ENCODE data around the gene S100A16. TPM values are rescaled to one million over a fixed set of nuclear protein-coding genes. Genes with fewer than 3 reads are reported as not detected.

Gene S100A16
- total RNA-seq, 1 donor from 2014 or later: 38.8 TPM

DNA sequence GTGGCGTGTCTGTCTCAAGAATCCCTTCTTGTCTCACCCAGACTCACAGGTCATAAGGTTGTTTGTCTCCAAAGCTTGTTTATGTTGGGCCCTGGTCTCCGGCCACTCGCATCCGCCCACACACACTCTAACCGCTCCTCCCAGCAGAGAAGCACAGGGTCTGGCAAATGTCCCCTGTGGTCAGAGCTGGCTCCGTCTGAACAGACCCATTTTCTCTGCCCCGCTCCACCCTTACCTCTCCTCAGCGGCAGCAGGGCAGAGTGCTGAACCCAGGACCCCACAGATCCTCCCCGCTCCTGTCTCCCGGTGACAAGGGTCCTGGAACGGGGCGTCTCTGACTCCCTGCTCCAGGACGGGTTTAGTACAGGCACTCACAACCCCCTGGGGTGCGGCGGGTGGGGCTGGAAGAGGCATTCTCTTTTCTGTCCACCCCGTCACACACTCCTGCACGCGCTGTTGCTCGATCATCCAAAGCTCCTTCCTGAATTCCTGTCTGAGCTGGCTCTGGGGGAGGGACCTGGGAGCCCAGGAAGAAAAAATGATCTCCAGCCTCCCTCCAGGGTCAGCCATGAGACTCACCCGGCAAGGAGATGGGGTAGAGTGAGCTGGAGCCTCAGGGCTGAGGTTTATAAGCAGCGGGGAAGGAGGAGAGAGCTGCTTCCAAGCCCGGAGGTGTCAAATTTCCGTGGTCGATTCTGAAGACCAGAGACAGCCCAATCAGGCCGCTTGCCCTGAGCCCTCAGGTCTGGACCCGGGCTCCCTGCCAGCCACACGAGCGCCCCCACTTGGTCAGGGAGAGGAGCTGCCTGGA, 14.2 kb upstream of the S100A16 start, which contains the start of gene S100A13:
Gene S100A13 (minus strand): TSS at position 602 of the 811 bp plus-strand sequence. CDS start 1,033 bp downstream, outside the sequence.
- H3K9me3 ChIP-seq (replicated peaks): no peaks in the 10 kb centered on the region
- peak within 1 kb of the TSS; percentile 100 for H3K27ac ChIP-seq (replicated peaks)
- H3K4me3 ChIP-seq: peak within 1 kb of the TSS; percentile 66
- H3K4me1 ChIP-seq: peaks cover 84% of the 10 kb centered on the region
- no peaks in the 10 kb centered on the region for H3K27me3 ChIP-seq (ENCODE audit: low read depth)
- TF ChIP-seq, protein P1, sequence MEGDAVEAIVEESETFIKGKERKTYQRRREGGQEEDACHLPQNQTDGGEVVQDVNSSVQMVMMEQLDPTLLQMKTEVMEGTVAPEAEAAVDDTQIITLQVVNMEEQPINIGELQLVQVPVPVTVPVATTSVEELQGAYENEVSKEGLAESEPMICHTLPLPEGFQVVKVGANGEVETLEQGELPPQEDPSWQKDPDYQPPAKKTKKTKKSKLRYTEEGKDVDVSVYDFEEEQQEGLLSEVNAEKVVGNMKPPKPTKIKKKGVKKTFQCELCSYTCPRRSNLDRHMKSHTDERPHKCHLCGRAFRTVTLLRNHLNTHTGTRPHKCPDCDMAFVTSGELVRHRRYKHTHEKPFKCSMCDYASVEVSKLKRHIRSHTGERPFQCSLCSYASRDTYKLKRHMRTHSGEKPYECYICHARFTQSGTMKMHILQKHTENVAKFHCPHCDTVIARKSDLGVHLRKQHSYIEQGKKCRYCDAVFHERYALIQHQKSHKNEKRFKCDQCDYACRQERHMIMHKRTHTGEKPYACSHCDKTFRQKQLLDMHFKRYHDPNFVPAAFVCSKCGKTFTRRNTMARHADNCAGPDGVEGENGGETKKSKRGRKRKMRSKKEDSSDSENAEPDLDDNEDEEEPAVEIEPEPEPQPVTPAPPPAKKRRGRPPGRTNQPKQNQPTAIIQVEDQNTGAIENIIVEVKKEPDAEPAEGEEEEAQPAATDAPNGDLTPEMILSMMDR (IDR thresholded peaks at IDR 0.05; ENCODE audit: borderline replicate concordance): peak; percentile 62
- DNase-seq: peak; percentile 72
- H3K36me3 ChIP-seq: peaks cover 30% of the 10 kb centered on the region
- intact Hi-C loops (cut with micrococcal nuclease): no loop called here

DNA sequence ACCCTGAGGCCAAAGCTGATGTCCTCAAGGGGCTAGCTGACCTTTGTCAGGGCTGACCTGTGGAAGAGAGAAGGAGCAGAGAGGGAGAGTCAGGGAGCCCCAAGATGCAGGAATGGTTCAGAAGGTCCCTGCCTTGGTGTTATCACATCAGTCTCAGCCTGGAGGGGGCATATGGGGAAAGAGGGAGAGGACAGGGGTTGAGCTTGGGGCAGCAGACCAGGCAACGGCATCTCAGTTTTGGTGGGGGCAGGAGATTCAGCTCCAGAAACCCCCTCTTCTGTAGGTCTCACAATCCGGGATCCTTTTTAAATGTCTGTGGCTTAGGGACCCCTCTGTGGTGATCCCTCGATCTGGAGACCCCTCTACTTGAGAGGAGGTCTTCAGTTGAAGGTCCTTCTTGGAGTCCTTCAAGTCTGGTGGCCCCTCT, 13.6 kb upstream of the S100A16 start:
- H3K27ac ChIP-seq (replicated peaks): peak overlapping the region; percentile 100
- DNase-seq: no peak
- H3K9me3 ChIP-seq (replicated peaks): no peaks in the 10 kb centered on the region
- TF ChIP-seq, protein P1 (IDR thresholded peaks at IDR 0.05; ENCODE audit: borderline replicate concordance): no peak
- intact Hi-C loops (cut with micrococcal nuclease): no loop called here
- peak overlapping the region; percentile 66 for H3K4me3 ChIP-seq
- peaks cover 36% of the 10 kb centered on the region for H3K36me3 ChIP-seq
- H3K4me1 ChIP-seq: peaks cover 78% of the 10 kb centered on the region
- no peaks in the 10 kb centered on the region for H3K27me3 ChIP-seq (ENCODE audit: low read depth)

DNA sequence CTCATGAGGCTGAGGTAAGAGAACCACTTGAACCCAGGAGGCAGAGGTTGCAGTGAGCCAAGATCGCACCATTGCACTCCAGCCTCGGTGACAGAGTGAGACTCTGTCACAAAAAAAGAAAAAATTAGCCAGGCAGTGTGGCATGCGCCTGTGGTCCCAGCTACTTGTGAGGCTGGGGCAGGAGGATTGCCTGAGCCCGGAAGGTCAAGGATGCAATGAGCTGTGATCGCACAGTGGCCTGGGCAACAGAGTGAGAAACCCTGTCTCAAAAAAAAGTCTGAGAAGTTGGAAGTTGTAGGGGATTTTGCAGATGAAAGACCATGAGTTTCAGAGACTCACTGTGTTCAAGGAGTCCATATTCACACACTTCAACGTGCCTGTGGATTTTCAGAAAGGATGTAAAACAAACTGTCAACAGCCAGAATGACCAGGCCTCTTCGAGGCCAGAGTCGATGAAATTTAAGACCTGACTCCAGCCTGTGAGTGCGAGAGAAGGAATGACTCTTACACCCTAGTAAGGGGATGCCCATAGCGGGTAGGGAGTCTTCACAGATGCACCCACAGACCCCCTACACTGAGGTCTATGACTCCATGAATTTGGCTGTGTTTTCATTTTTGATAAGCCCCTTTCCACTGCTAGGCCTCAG, 12.2 kb upstream of the S100A16 start:
- TF ChIP-seq, protein P1 (IDR thresholded peaks at IDR 0.05; ENCODE audit: borderline replicate concordance): no peak
- intact Hi-C loops (cut with micrococcal nuclease): no loop called here
- H3K4me3 ChIP-seq: peak overlapping the region; percentile 66
- H3K27me3 ChIP-seq (ENCODE audit: low read depth): no peaks in the 10 kb centered on the region
- peaks cover 64% of the 10 kb centered on the region for H3K4me1 ChIP-seq
- H3K36me3 ChIP-seq: peaks cover 46% of the 10 kb centered on the region
- no peak for DNase-seq
- peak overlapping the region; percentile 100 for H3K27ac ChIP-seq (replicated peaks)
- no peaks in the 10 kb centered on the region for H3K9me3 ChIP-seq (replicated peaks)

DNA sequence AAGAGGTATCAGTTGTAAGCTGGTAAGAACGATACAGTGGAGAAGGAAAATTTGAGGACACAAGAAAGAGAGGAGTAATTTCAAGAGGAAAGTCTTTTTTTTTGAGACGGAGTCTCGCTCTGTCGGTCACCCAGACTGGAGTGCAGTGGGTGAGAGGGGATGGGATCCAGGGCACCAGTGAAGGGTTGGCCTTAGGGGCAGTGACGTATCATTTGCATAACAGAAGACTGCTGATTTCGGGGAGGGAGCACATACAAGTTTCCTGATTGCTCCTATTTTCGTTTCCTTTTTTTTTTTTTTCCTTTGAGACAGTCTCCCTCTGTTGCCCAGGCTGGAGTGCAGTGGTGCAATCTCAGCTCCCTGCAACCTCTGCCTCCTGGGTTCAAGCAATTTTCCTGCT, 10.2 kb upstream of the S100A16 start:
- no peak overlapping the region for H3K27ac ChIP-seq (replicated peaks)
- intact Hi-C loops (cut with micrococcal nuclease): no loop called here
- H3K9me3 ChIP-seq (replicated peaks): no peaks in the 10 kb centered on the region
- no peak overlapping the region for H3K4me3 ChIP-seq
- no peak for DNase-seq
- H3K4me1 ChIP-seq: peaks cover 46% of the 10 kb centered on the region
- H3K36me3 ChIP-seq: peaks cover 64% of the 10 kb centered on the region
- H3K27me3 ChIP-seq (ENCODE audit: low read depth): no peaks in the 10 kb centered on the region
- TF ChIP-seq, protein P1 (IDR thresholded peaks at IDR 0.05; ENCODE audit: borderline replicate concordance): no peak

DNA sequence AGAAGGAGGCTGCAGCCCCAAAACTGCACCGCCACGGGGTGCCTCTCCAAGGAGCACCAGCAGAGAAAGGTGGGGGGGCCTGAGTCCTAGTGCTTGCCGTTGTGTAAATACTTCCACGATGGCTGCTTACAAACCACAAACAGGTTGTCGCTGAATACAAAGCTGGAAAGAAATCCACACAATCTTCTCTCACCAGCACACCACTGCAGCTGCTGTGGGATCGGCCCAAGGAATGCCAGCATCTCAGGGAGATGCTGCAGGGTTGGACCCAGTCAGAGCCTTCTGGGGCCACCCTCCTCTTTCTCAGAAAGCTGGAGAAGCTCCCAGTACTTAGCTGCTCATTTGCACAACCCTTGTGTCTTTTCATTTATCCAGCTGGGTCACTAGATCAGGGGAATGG, 6.2 kb upstream of the S100A16 start:
- DNase-seq: no peak
- intact Hi-C loops (cut with micrococcal nuclease): no loop called here
- no peaks in the 10 kb centered on the region for H3K9me3 ChIP-seq (replicated peaks)
- H3K4me1 ChIP-seq: peaks cover 27% of the 10 kb centered on the region
- no peak overlapping the region for H3K4me3 ChIP-seq
- H3K36me3 ChIP-seq: peaks cover 58% of the 10 kb centered on the region
- no peak overlapping the region for H3K27ac ChIP-seq (replicated peaks)
- TF ChIP-seq, protein P1 (IDR thresholded peaks at IDR 0.05; ENCODE audit: borderline replicate concordance): no peak
- no peaks in the 10 kb centered on the region for H3K27me3 ChIP-seq (ENCODE audit: low read depth)

Data from left ventricle myocardium inferior (tissue), 1 donor.